ENCODE data around the gene TUBA8.
"Not testable (repeated sequence)": the region's sequence is repeated elsewhere in the genome, so short reads cannot be mapped to it uniquely, and the experiment has no call there.

DNA sequence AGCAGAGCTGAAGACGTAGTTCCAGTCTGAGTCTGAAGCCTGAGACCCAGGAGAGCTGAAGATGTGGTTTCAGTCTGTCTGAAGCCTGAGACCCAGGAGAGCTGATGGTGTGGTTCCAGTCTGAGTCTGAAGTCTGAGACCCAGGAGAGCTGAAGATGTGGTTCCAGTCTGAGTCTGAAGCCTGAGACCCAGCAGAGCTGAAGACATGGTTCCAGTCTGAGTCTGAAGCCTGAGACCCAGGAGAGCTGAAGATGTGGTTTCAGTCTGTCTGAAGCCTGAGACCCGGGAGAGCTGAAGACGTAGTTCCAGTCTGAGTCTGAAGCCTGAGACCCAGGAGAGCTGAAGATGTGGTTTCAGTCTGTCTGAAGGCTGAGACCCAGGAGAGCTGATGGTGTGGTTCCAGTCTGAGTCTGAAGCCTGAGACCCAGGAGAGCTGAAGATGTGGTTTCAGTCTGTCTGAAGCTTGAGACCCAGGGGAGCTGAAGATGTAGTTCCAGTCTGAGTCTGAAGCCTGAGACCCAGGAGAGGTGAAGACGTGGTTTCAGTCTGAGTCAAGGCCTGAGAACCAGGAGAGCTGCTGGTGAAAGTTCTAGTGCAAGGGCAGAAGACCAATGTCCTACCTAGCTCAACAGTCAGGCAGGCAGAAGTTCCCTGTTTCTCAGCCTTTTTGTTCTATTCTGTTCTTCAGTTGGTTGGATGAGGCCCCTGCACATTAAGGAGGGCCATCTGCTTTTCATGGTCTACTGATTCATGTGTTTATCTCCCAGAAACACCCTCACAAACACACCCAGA, 3.9 kb upstream of the TUBA8 start:
- TF ChIP-seq, protein P1, sequence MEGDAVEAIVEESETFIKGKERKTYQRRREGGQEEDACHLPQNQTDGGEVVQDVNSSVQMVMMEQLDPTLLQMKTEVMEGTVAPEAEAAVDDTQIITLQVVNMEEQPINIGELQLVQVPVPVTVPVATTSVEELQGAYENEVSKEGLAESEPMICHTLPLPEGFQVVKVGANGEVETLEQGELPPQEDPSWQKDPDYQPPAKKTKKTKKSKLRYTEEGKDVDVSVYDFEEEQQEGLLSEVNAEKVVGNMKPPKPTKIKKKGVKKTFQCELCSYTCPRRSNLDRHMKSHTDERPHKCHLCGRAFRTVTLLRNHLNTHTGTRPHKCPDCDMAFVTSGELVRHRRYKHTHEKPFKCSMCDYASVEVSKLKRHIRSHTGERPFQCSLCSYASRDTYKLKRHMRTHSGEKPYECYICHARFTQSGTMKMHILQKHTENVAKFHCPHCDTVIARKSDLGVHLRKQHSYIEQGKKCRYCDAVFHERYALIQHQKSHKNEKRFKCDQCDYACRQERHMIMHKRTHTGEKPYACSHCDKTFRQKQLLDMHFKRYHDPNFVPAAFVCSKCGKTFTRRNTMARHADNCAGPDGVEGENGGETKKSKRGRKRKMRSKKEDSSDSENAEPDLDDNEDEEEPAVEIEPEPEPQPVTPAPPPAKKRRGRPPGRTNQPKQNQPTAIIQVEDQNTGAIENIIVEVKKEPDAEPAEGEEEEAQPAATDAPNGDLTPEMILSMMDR (conservative IDR thresholded peaks at IDR 0.05 in 1 of 2, IDR thresholded peaks at IDR 0.05 in 1 of 2; ENCODE audit: low read depth in 1 of 2, low read length in 2 of 2): not testable (repeated sequence)
- TF ChIP-seq EZH2 (IDR thresholded peaks at IDR 0.05; ENCODE audit: low read length, missing control alignments): not testable (repeated sequence)

Measured in fibroblast of lung (primary cell).